Skeletal muscle satellite cell (primary cell): Measurements from ENCODE around the gene PDCD4.

Experiments
- H3K27me3 ChIP-seq: 2 replicates; pipeline ENCODE4 v1.7.0; 2013; ENCODE audit warnings: low read length; ENCODE audit not compliant: control insufficient read depth, insufficient read depth
- H3K36me3 ChIP-seq: 2 replicates; pipeline ENCODE4 v1.7.0; 2013; ENCODE audit warnings: mild to moderate bottlenecking, control low read depth, low read length; ENCODE audit not compliant: insufficient read depth
- H3K4me1 ChIP-seq: 2 replicates; pipeline ENCODE4 v1.7.0; 2013; ENCODE audit warnings: low read length; ENCODE audit not compliant: control insufficient read depth, insufficient read depth
- H3K4me2 ChIP-seq: 2 replicates; pipeline ENCODE4 v1.7.0; 2013; ENCODE audit warnings: mild to moderate bottlenecking, low read length
- H3K4me3 ChIP-seq: 2 replicates; pipeline ENCODE4 v1.7.0; 2013; ENCODE audit warnings: low read length
- H3K9ac ChIP-seq: 2 replicates; pipeline ENCODE4 v1.7.0; 2013; ENCODE audit warnings: mild to moderate bottlenecking, low read depth, low read length, moderate library complexity
- H3K9me3 ChIP-seq: replicated peaks from 2 replicates; pipeline ENCODE4 v1.7.0; 2013; ENCODE audit warnings: mild to moderate bottlenecking, control low read depth, low read length

PDCD4 gene

GRCh38 chr10:110853921-110854605, 17.7 kb upstream of the PDCD4 start:
- no peak overlapping the region for H3K9ac ChIP-seq
- no peak overlapping the region for H3K4me3 ChIP-seq
- peaks cover 4% of the 10 kb centered on the region for H3K4me1 ChIP-seq
- no peaks in the 10 kb centered on the region for H3K36me3 ChIP-seq
- no peak overlapping the region for H3K4me2 ChIP-seq
- peaks cover 7% of the 10 kb centered on the region for H3K27me3 ChIP-seq
- H3K9me3 ChIP-seq = no peaks in the 10 kb centered on the region

GRCh38 chr10:110857265-110858171, 14.2 kb upstream of the PDCD4 start:
- no peaks in the 10 kb centered on the region for H3K36me3 ChIP-seq
- H3K9me3 ChIP-seq = no peaks in the 10 kb centered on the region
- H3K9ac ChIP-seq = no peak overlapping the region
- H3K4me2 ChIP-seq = no peak overlapping the region
- no peaks in the 10 kb centered on the region for H3K4me1 ChIP-seq
- H3K4me3 ChIP-seq = no peak overlapping the region
- peaks cover 4% of the 10 kb centered on the region for H3K27me3 ChIP-seq

GRCh38 chr10:110858297-110858934, 13.3 kb upstream of the PDCD4 start:
- Histone ChIP-seq H3K9ac (no peak overlapping the region), H3K9me3 (no peaks in the 10 kb centered on the region), H3K4me3 (no peak overlapping the region), H3K4me2 (no peak overlapping the region), H3K27me3 (no peaks in the 10 kb centered on the region), H3K4me1 (no peaks in the 10 kb centered on the region), H3K36me3 (no peaks in the 10 kb centered on the region)

- H3K4me3 ChIP-seq = no peak overlapping the region
- H3K36me3 ChIP-seq = no peaks in the 10 kb centered on the region
- H3K4me2 ChIP-seq = no peak overlapping the region
- no peaks in the 10 kb centered on the region for H3K9me3 ChIP-seq
- peaks cover 1% of the 10 kb centered on the region for H3K4me1 ChIP-seq
- no peak overlapping the region for H3K9ac ChIP-seq
- H3K27me3 ChIP-seq = no peaks in the 10 kb centered on the region
Observed at GRCh38 chr10:110859206-110859972, 12.3 kb upstream of the PDCD4 start.

- Histone ChIP-seq H3K36me3 (no peaks in the 10 kb centered on the region), H3K9me3 (no peaks in the 10 kb centered on the region), H3K27me3 (no peaks in the 10 kb centered on the region), H3K4me1 (peaks cover 7% of the 10 kb centered on the region), H3K4me2 (no peak overlapping the region), H3K4me3 (no peak overlapping the region), H3K9ac (no peak overlapping the region)
Observed at GRCh38 chr10:110859973-110860376, 11.8 kb upstream of the PDCD4 start.

GRCh38 chr10:110860576-110861241, 11.0 kb upstream of the PDCD4 start:
- no peak overlapping the region for H3K4me3 ChIP-seq
- H3K27me3 ChIP-seq = no peaks in the 10 kb centered on the region
- H3K9ac ChIP-seq = no peak overlapping the region
- no peaks in the 10 kb centered on the region for H3K36me3 ChIP-seq
- peaks cover 14% of the 10 kb centered on the region for H3K4me1 ChIP-seq
- no peaks in the 10 kb centered on the region for H3K9me3 ChIP-seq
- H3K4me2 ChIP-seq = no peak overlapping the region

GRCh38 chr10:110861476-110861875, 10.3 kb upstream of the PDCD4 start:
- no peaks in the 10 kb centered on the region for H3K9me3 ChIP-seq
- H3K4me3 ChIP-seq = no peak overlapping the region
- no peaks in the 10 kb centered on the region for H3K36me3 ChIP-seq
- H3K27me3 ChIP-seq = no peaks in the 10 kb centered on the region
- no peak overlapping the region for H3K9ac ChIP-seq
- peaks cover 22% of the 10 kb centered on the region for H3K4me1 ChIP-seq
- no peak overlapping the region for H3K4me2 ChIP-seq

GRCh38 chr10:110861930-110862649, 9.6 kb upstream of the PDCD4 start:
- H3K36me3 ChIP-seq = no peaks in the 10 kb centered on the region
- no peak overlapping the region for H3K9ac ChIP-seq
- no peak overlapping the region for H3K4me2 ChIP-seq
- peaks cover 24% of the 10 kb centered on the region for H3K4me1 ChIP-seq
- no peaks in the 10 kb centered on the region for H3K9me3 ChIP-seq
- no peak overlapping the region for H3K4me3 ChIP-seq
- no peaks in the 10 kb centered on the region for H3K27me3 ChIP-seq

GRCh38 chr10:110862961-110863360, 8.8 kb upstream of the PDCD4 start:
- H3K36me3 ChIP-seq = no peaks in the 10 kb centered on the region
- H3K27me3 ChIP-seq = no peaks in the 10 kb centered on the region
- no peak overlapping the region for H3K4me2 ChIP-seq
- H3K4me3 ChIP-seq = no peak overlapping the region
- H3K9ac ChIP-seq = no peak overlapping the region
- H3K4me1 ChIP-seq = peaks cover 31% of the 10 kb centered on the region
- H3K9me3 ChIP-seq = no peaks in the 10 kb centered on the region

- Histone ChIP-seq H3K4me3 (no peak overlapping the region), H3K27me3 (no peaks in the 10 kb centered on the region), H3K4me1 (peaks cover 35% of the 10 kb centered on the region), H3K36me3 (no peaks in the 10 kb centered on the region), H3K4me2 (no peak overlapping the region), H3K9ac (no peak overlapping the region), H3K9me3 (no peaks in the 10 kb centered on the region)
Observed at GRCh38 chr10:110863361-110863760, 8.4 kb upstream of the PDCD4 start.
